Aorta (tissue), 5 donors: ENCODE data around the gene CDK8. TPM values are rescaled to one million over a fixed set of nuclear protein-coding genes. Genes with fewer than 3 reads are reported as not detected.

Experiments
- ATAC-seq: fragments of 200-7000 bp; cut with Tn5 transposase; one replicate; pipeline ENCODE4 v1.9.1; 2022; ENCODE audit warnings: moderate library complexity; ENCODE audit not compliant: low FRiP score
- DNase-seq, 2 donors: peaks; one replicate each; pipeline ENCODE4 v3.0.0-alpha.2; 2020
- H3K27ac ChIP-seq, 2 donors: one replicate each; pipeline ENCODE4 v1.5.1; 2013; ENCODE audit warnings: low read length in 2 of 2, mild to moderate bottlenecking in 2 of 2, moderate library complexity in 2 of 2, control low read depth in 1 of 2, inconsistent platforms in 1 of 2, low read depth in 1 of 2
- H3K27me3 ChIP-seq, 2 donors: one replicate each; pipeline ENCODE4 v1.6.1; 2013; ENCODE audit warnings: control low read depth in 1 of 2, low read length in 1 of 2, mild to moderate bottlenecking in 1 of 2, moderate library complexity in 1 of 2; ENCODE audit not compliant: insufficient read depth in 2 of 2, control insufficient read depth in 1 of 2
- H3K36me3 ChIP-seq, 2 donors: one replicate each; pipeline ENCODE4 v1.6.1; 2013; ENCODE audit warnings: control low read depth in 1 of 2, low read length in 1 of 2, mild to moderate bottlenecking in 1 of 2; ENCODE audit not compliant: insufficient read depth in 2 of 2, control insufficient read depth in 1 of 2
- H3K4me1 ChIP-seq, 2 donors: one replicate each; pipeline ENCODE4 v1.6.1; 2013; ENCODE audit warnings: low read length in 2 of 2, control low read depth in 1 of 2, mild to moderate bottlenecking in 1 of 2, moderate library complexity in 1 of 2; ENCODE audit not compliant: insufficient read depth in 2 of 2, control insufficient read depth in 1 of 2
- H3K4me3 ChIP-seq, 2 donors: one replicate each; pipeline ENCODE4 v1.5.1; 2013; ENCODE audit warnings: low read length in 2 of 2, control low read depth in 1 of 2, mild to moderate bottlenecking in 1 of 2
- H3K9me3 ChIP-seq: one replicate; pipeline ENCODE4 v1.6.1; 2013; ENCODE audit warnings: mild to moderate bottlenecking, low read length; ENCODE audit not compliant: control insufficient read depth
- WGBS, 2 donors: extraction: QIAGEN DNeasy Blood & Tissue Kit; methylation state at CpG; one replicate each; pipeline ENCODE4 v1.1.7; 2013; 5-methylcytosine and 5-hydroxymethylcytosine counted together
- intact Hi-C, 2 donors: fragments of 100-400 bp; cut with DNase I; formaldehyde crosslinking; loops; one replicate each; pipeline versions ENCODE4 v1.14.2 to v1.15.0; 2022
- polyA plus RNA-seq, 2 donors: library from polyadenylated mRNA; stranded (reverse); fragments of 200-250 nt; gene quantifications; one replicate each; pipeline ENCODE4 v1.2.3, GENCODE V29; 2013
- total RNA-seq, 2 donors: library from RNA; stranded (reverse); fragmentation: NEBNext Ultra II Directional; extraction: Animal tissue kit (Norgen Biotek cat#: 25700); gene quantifications; one replicate each; pipeline ENCODE4 v1.2.1, GENCODE V29; 2021
- donor health status: healthy with polysubstance abuse.
- donor health status: Bipolar disorder and iron deficiency.
- donor health status: DM: no; HTN: no; CAD: no.
- donor health status: DM: no; HTN: no; CAD: no.
- donor health status: DM: yes; HTN: yes; CAD: no.

The CDK8 gene
- total and polyA plus RNA-seq, 4 donors = 9.6 to 16.9 (median 10.6) TPM

DNA sequence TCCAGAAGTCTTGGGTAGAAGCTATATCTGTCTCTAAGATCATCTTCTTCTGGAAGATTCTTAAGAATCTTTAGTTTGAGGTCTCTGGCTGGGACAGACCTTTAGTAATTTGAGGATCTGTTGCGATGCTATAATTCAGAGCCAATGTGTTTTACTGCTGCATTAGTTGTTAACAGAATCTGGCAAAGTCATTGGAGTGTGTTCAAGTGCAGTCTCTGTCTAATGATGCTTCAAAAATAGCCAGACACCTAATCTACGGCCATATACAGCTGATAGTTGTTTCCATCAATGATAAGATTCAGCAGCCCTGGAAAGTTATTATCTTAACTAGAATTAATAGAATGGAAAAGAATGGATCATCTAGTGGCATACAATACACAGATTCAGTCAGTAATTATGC, 72.6 kb downstream of the CDK8 start:
- WGBS, 2 donors = 80 to 89% methylated on average over 2 of the region's 2 CpGs

DNA sequence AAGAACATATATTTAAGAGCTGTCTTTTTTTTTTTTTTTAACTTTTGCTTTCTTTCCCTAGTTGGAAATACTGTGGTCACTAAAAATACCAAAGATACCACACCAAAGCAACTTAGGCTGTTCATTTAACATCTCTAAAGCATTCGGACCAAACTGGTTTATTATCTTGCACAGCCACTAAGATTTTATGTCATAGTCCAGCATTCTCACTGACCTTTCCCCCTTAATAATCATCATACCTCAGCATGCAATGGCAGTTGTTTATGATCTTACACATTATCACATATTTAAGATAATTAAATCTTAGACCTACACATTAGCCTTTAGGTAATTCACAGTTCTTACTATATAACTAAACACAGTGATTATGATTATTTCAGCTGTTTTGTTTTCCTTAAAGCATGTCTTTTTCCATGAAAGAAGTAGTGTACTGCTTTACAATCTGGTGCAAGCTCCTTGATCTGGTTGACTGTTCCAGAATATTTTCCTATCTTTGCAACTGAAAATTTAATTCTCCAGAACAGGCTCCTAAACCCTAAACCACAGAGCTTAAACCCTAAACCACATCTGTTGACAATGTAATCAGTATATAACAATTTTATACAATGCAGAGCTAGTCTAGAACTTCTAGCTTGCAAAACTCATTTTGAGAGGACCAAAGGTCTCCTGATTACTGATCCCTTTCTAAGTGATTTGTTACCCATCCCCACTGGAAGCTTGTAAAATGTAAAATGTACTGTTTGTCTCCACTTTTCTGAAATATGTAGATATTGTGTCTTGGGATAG, 74.2 kb downstream of the CDK8 start:
- H3K4me1 ChIP-seq = peaks cover 0 to 2% of the 10 kb centered on the region in 2 donors
- no peak for DNase-seq
- H3K4me3 ChIP-seq = no peak overlapping the region
- no peak for ATAC-seq
- WGBS, 2 donors = 63 to 64% methylated on average over 1 of the region's 1 CpG
- intact Hi-C loops = no loop called here
- H3K27me3 ChIP-seq = no peaks in the 10 kb centered on the region
- H3K9me3 ChIP-seq = no peaks in the 10 kb centered on the region
- no peak overlapping the region for H3K27ac ChIP-seq
- no peaks in the 10 kb centered on the region for H3K36me3 ChIP-seq

More for the DNA sequence above, 72.6 kb downstream of the CDK8 start:
- Histone ChIP-seq H3K27ac (no peak overlapping the region), H3K4me3 (no peak overlapping the region), H3K36me3 (no peaks in the 10 kb centered on the region), H3K9me3 (no peaks in the 10 kb centered on the region), H3K27me3 (no peaks in the 10 kb centered on the region), H3K4me1 (peaks cover 0 to 2% of the 10 kb centered on the region in 2 donors)
- DNase-seq (no peak), ATAC-seq (no peak)
- intact Hi-C loops = no loop called here

DNA sequence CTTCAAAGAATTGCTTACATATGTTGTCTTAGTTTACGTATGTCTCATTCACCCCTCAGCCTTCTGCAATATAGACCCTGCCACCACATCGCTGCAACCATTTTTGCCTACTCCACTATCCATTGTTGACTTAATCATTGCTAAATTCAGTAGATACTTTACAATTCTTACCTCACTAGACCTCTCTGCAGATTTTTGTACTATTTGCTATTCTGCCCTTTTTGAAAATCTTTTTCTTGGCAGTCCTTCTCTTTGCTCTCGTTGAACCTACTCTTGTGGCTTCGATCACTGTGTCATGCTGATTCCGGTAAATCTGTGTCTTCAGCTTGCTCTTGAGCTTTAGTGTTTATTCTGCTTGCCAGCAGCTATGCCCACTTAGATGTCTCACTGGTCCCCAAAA, 81.2 kb downstream of the CDK8 start:
- ATAC-seq (no peak), DNase-seq (no peak)
- H3K27ac ChIP-seq = no peak overlapping the region
- no peaks in the 10 kb centered on the region for H3K9me3 ChIP-seq
- H3K27me3 ChIP-seq = no peaks in the 10 kb centered on the region
- intact Hi-C loops = no loop called here
- H3K4me3 ChIP-seq = no peak overlapping the region
- WGBS, 2 donors = 50 to 52% methylated on average over 5 of the region's 5 CpGs
- H3K4me1 ChIP-seq = peaks cover 2% of the 10 kb centered on the region in 2 donors
- H3K36me3 ChIP-seq = no peaks in the 10 kb centered on the region

DNA sequence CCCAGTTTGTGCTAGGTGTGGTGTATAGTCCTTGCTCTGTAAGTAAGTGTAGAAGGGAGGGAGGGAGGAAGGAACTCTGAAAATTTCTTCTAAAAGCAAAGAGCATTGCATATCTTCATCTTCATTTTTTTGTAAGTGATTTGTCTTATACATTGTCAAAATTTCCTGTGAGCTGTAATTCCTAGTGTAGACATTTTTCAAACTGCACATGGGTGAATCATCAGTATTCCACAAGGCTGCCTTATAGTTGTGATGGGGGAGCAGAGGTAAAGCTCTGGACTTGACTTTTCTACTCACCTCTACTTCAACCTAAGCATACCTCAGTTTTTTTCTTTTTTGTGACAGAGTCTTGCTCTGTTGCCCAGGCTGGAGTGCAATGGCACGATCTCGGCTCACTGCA, 86.9 kb downstream of the CDK8 start:
- no peak for ATAC-seq
- Histone ChIP-seq H3K36me3 (peaks cover 0 to 3% of the 10 kb centered on the region in 2 donors), H3K27me3 (no peaks in the 10 kb centered on the region), H3K4me1 (no peaks in the 10 kb centered on the region), H3K27ac (no peak overlapping the region), H3K9me3 (no peaks in the 10 kb centered on the region), H3K4me3 (no peak overlapping the region)
- WGBS, 2 donors = 96 to 100% methylated on average over 2 of the region's 2 CpGs
- no peak for DNase-seq
- intact Hi-C loops = no loop called here

DNA sequence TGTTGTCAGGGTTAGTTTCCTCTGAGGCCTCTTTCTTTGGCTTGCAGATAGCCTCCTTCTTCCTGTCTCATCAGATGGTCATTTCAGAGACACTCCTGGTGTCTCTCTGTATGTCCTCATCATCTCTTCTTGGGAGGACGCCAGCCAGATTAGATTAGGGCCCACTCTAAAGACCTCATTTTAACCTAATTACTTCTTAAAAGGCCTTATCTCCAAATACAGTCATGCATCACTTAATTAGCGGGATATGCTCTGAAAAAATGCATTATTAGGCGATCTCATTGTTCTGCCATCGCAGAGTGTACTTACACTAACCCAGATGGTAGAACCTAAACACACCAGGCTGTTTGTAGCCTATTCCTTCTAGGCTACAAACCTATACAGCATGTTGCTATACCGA, 89.0 kb downstream of the CDK8 start:
- no peak overlapping the region for H3K4me3 ChIP-seq
- H3K27ac ChIP-seq = no peak overlapping the region
- intact Hi-C loops = no loop called here
- H3K27me3 ChIP-seq = no peaks in the 10 kb centered on the region
- ATAC-seq = no peak
- no peaks in the 10 kb centered on the region for H3K4me1 ChIP-seq
- 96% methylated on average over 5 of the region's 5 CpGs for WGBS, 2 donors
- H3K36me3 ChIP-seq = peaks cover 0 to 3% of the 10 kb centered on the region in 2 donors
- DNase-seq = no peak
- H3K9me3 ChIP-seq = no peaks in the 10 kb centered on the region

DNA sequence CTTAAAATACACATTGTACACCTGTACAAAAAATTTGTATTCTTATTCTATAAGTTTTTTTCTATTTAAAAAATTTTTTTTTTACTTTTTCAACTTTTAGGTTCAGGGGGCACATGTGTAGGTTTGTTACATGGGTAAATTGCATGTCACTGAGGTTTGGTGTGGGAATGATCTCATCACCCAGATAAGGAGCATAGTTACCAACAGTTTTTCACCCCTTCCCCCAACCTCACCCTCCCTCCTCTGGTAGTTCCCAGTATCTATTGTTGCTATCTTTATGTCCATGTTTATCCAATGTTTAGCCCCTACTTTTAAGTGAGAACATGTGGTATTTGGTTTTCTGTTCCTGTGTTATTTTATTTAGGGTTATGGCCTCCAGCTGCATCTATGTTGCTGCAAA, 89.9 kb downstream of the CDK8 start:
- intact Hi-C loops = no loop called here
- Histone ChIP-seq H3K27ac (no peak overlapping the region), H3K9me3 (no peaks in the 10 kb centered on the region), H3K4me1 (no peaks in the 10 kb centered on the region), H3K36me3 (peaks cover 0 to 3% of the 10 kb centered on the region in 2 donors), H3K27me3 (no peaks in the 10 kb centered on the region), H3K4me3 (no peak overlapping the region)
- DNase-seq = no peak
- ATAC-seq = no peak

DNA sequence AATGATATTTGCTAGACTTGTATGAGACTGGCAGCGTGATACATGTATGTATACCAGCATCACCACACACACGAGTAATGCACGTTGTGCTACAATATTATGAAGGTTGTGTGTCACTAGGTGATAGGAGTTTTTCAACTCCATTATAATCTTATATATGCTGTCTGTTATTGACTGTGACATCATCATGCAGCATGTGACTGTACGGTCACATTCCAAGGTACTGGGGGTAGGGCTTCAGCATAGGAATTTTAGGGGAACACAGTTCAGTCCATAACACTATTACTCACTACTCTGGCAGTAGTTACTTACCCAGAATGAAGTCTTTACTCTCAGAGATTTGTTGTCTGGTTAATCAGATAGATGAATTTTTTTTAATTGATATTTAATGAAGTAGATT, 91.1 kb downstream of the CDK8 start:
- H3K27me3 ChIP-seq = no peaks in the 10 kb centered on the region
- WGBS, 2 donors = 94 to 96% methylated on average over 4 of the region's 4 CpGs
- ATAC-seq (no peak), DNase-seq (no peak)
- H3K4me1 ChIP-seq = no peaks in the 10 kb centered on the region
- no peak overlapping the region for H3K4me3 ChIP-seq
- H3K27ac ChIP-seq = no peak overlapping the region
- peaks cover 0 to 3% of the 10 kb centered on the region in 2 donors for H3K36me3 ChIP-seq
- intact Hi-C loops = no loop called here
- no peaks in the 10 kb centered on the region for H3K9me3 ChIP-seq

GRCh38 chr13:26348966-26349365, 95.0 kb downstream of the CDK8 start:
- Histone ChIP-seq H3K9me3 (no peaks in the 10 kb centered on the region), H3K4me3 (no peak overlapping the region), H3K36me3 (peaks cover 0 to 3% of the 10 kb centered on the region in 2 donors), H3K27me3 (no peaks in the 10 kb centered on the region), H3K4me1 (no peaks in the 10 kb centered on the region), H3K27ac (no peak overlapping the region)
- DNase-seq = no peak
- intact Hi-C loops = no loop called here
- ATAC-seq = no peak
- 76 to 83% methylated on average over 3 of the region's 3 CpGs for WGBS, 2 donors

DNA sequence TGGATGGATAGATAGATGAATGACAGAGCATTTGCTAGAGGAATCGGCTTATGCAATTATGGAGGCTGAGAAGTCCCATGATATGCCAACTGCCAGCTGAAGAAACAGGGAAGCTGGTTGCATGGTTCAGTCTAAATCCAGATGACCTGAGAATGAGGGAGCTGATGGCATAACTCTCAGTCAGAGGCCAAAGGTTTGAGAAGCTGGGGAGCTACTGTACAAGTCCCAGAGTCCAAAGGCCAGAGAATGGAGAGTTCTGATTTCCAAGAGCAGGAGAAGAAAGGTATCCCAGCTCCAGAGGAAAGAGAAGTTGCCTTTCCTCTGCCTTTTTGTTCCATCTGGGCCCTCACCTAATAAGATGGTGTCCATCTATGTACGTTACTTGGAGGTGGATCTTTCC, 108.3 kb downstream of the CDK8 start:
- 98 to 100% methylated on average over 2 of the region's 2 CpGs for WGBS, 2 donors
- Histone ChIP-seq H3K36me3 (peaks cover 0 to 3% of the 10 kb centered on the region in 2 donors), H3K9me3 (no peaks in the 10 kb centered on the region), H3K27me3 (no peaks in the 10 kb centered on the region), H3K4me3 (no peak overlapping the region), H3K27ac (no peak overlapping the region), H3K4me1 (no peaks in the 10 kb centered on the region)
- no peak for DNase-seq
- intact Hi-C loops = no loop called here
- no peak for ATAC-seq
